T-cell (primary cell): Measurements from ENCODE around the gene PPP1R14D. TPM values are rescaled to one million over a fixed set of nuclear protein-coding genes. Genes with fewer than 3 reads are reported as not detected.

Source experiments
- ATAC-seq, 4 experiments: fragments of 200-7000 bp in 3 of 4; fragments of 150-1000 bp in 1 of 4; cut with Tn5 transposase; replicated peaks in 1 of 4; 1 replicate in 3 of 4; 2 replicates in 1 of 4; pipeline ENCODE4 v1.10.0; 2021; ENCODE audit warnings: moderate library complexity in 3 of 4, mild to moderate bottlenecking in 2 of 4, moderate number of reproducible peaks in 1 of 4
- CTCF ChIA-PET, 2 donors: fragments of 300-600 bp; sonication (Branson Sonifier 250); formaldehyde crosslinking; loops; one replicate each; lab custom pipeline; 2022; ENCODE audit warnings: antibody characterized with exemption in 2 of 2; lab: Charles Lee
- POLR2A ChIA-PET, 2 donors: fragments of 300-600 bp; sonication (Branson Sonifier 250); formaldehyde crosslinking; loops; one replicate each; lab custom pipeline; 2022; ENCODE audit warnings: antibody characterized with exemption in 2 of 2; lab: Charles Lee
- DNase-seq, 35 experiments: peaks; one replicate each; pipeline versions ENCODE4 v3.0.0 to v3.0.0-alpha.2; 2013 to 2023
- H3K27ac ChIP-seq: one replicate; pipeline ENCODE4 v1.5.1; 2013; ENCODE audit warnings: low read length
- H3K27me3 ChIP-seq, 2 experiments: replicated peaks in 1 of 2; 1 replicate in 1 of 2; 2 replicates in 1 of 2; pipeline versions ENCODE4 v1.6.1 to v1.7.0; 2013; ENCODE audit warnings: low read length in 1 of 2, mixed read lengths in 1 of 2; ENCODE audit not compliant: control insufficient read depth in 2 of 2, insufficient read depth in 2 of 2; ENCODE audit errors: extremely low read depth in 1 of 2
- H3K36me3 ChIP-seq, 2 donors: 1 replicate in 1 of 2; 2 replicates in 1 of 2; pipeline versions ENCODE4 v1.6.1 to v1.7.0; 2013; ENCODE audit warnings: low read length in 1 of 2; ENCODE audit not compliant: control insufficient read depth in 2 of 2, insufficient read depth in 1 of 2; ENCODE audit errors: extremely low read depth in 1 of 2
- H3K4me1 ChIP-seq, 2 experiments: 1 replicate in 1 of 2; 2 replicates in 1 of 2; pipeline versions ENCODE4 v1.6.1 to v1.7.0; 2013; ENCODE audit warnings: low read length in 2 of 2, mixed read lengths in 1 of 2; ENCODE audit not compliant: insufficient read depth in 2 of 2, control insufficient read depth in 1 of 2; ENCODE audit errors: extremely low read depth in 1 of 2
- H3K4me3 ChIP-seq, 2 donors: 1 replicate in 1 of 2; 2 replicates in 1 of 2; pipeline versions ENCODE4 v1.5.1 to v1.7.0; 2013; ENCODE audit warnings: mild to moderate bottlenecking in 2 of 2, low read length in 1 of 2, moderate library complexity in 1 of 2; ENCODE audit not compliant: control insufficient read depth in 1 of 2; ENCODE audit errors: extremely low read depth in 1 of 2
- H3K9me3 ChIP-seq: 2 replicates; pipeline ENCODE4 v1.7.0; 2013
- H3K27ac Mint-ChIP-seq, 2 donors: one replicate each; pipeline ENCODE4 v1.8.0; 2020 to 2021; ENCODE audit warnings: mild to moderate bottlenecking in 2 of 2, mixed read lengths in 2 of 2
- H3K27me3 Mint-ChIP-seq, 2 donors: one replicate each; pipeline ENCODE4 v1.8.0; 2021 to 2022; ENCODE audit warnings: mixed read lengths in 2 of 2
- H3K36me3 Mint-ChIP-seq: one replicate; pipeline ENCODE4 v1.8.0; 2021; ENCODE audit warnings: mixed read lengths
- H3K4me1 Mint-ChIP-seq, 3 donors: one replicate each; pipeline ENCODE4 v1.8.0; 2020 to 2022; ENCODE audit warnings: mixed read lengths in 3 of 3, mild to moderate bottlenecking in 1 of 3
- H3K4me3 Mint-ChIP-seq, 3 donors: one replicate each; pipeline ENCODE4 v1.8.0; 2020 to 2022; ENCODE audit warnings: mild to moderate bottlenecking in 3 of 3, mixed read lengths in 3 of 3, moderate library complexity in 3 of 3
- H3K9me3 Mint-ChIP-seq, 3 donors: one replicate each; pipeline ENCODE4 v1.8.0; 2020 to 2022; ENCODE audit warnings: mixed read lengths in 3 of 3
- WGBS: methylation state at CpG from one replicate; pipeline ENCODE4 v1.1.5; 2013; ENCODE audit warnings: missing lambda C conversion rate; ENCODE audit not compliant: insufficient coverage; 5-methylcytosine and 5-hydroxymethylcytosine counted together
- total RNA-seq, 35 experiments: library from RNA in 6 of 35; stranded (reverse) in 6 of 35; fragments of 120-200 nt in 1 of 35; gene quantifications; one replicate each; pipeline versions ENCODE4 v1.2.1 to v1.2.4 and lab custom pipeline; 2013 to 2026

PPP1R14D gene
- total RNA-seq, 5 donors from 2014 or later (not counting 1 experiment from before 2014, with no cell fraction given) = not detected

GRCh38 chr15:40845511-40846284, 17.2 kb upstream of the PPP1R14D start:
- Histone ChIP-seq H3K27ac (no peak overlapping the region), H3K9me3 (no peaks in the 10 kb centered on the region), H3K4me1 (peaks cover 0 to 30% of the 10 kb centered on the region in 2 experiments), H3K4me3 (no peak overlapping the region), H3K27me3 (peaks cover 0 to 29% of the 10 kb centered on the region in 2 experiments), H3K36me3 (no peaks in the 10 kb centered on the region)
- ATAC-seq (no peak), DNase-seq (no peak)
- 90% methylated on average over 5 of the region's 8 CpGs for WGBS
- peaks cover 27 to 33% (median 29%) of the 10 kb centered on the region in 3 donors for H3K4me1 Mint-ChIP-seq
- ChIA-PET POLR2A (no interaction called here), CTCF (no interaction called here)
- H3K9me3 Mint-ChIP-seq = no peaks in the 10 kb centered on the region
- peak overlapping the region; percentile 50 to 83 (median 57) for H3K4me3 Mint-ChIP-seq
- no peaks in the 10 kb centered on the region for H3K36me3 Mint-ChIP-seq
- H3K27ac Mint-ChIP-seq = no peak overlapping the region
- peaks cover 7% of the 10 kb centered on the region in 2 donors for H3K27me3 Mint-ChIP-seq

- H3K36me3 ChIP-seq = no peaks in the 10 kb centered on the region
- ChIA-PET POLR2A (interaction anchor here in 1 of 2 donors (0.6 kb wide), 1 partner anchor 36 kb away, joined by 3 read pairs; no protein-coding TSS in a partner anchor), CTCF (no interaction called here)
- Mint-ChIP-seq H3K27ac (peak overlapping the region in 1 of 2 donors; percentile 44), H3K4me1 (peaks cover 27 to 33% (median 29%) of the 10 kb centered on the region in 3 donors), H3K4me3 (peak overlapping the region; percentile 79 to 83 (median 83)), H3K27me3 (peaks cover 7% of the 10 kb centered on the region in 2 donors), H3K36me3 (no peaks in the 10 kb centered on the region), H3K9me3 (no peaks in the 10 kb centered on the region)
- H3K27me3 ChIP-seq = peaks cover 0 to 29% of the 10 kb centered on the region in 2 experiments
- peaks cover 0 to 30% of the 10 kb centered on the region in 2 experiments for H3K4me1 ChIP-seq
- no peak for DNase-seq
- no peaks in the 10 kb centered on the region for H3K9me3 ChIP-seq
- H3K27ac ChIP-seq = no peak overlapping the region
- H3K4me3 ChIP-seq = peak overlapping the region; percentile 59 to 64
- no peak for ATAC-seq
- WGBS = 83% methylated on average over 2 of the region's 12 CpGs
Measured at GRCh38 chr15:40845036-40845435, 16.5 kb upstream of the PPP1R14D start.

GRCh38 chr15:40844696-40845030, 16.2 kb upstream of the PPP1R14D start:
- WGBS = 2% methylated on average over 13 of the region's 28 CpGs
- H3K9me3 ChIP-seq = no peaks in the 10 kb centered on the region
- POLR2A ChIA-PET = interaction anchor here in 1 of 2 donors (0.6 kb wide), 1 partner anchor 36 kb away, joined by 3 read pairs; no protein-coding TSS in a partner anchor
- peak overlapping the region; percentile 59 to 64 for H3K4me3 ChIP-seq
- Mint-ChIP-seq H3K27me3 (peaks cover 7% of the 10 kb centered on the region in 2 donors), H3K4me1 (peaks cover 27 to 33% (median 29%) of the 10 kb centered on the region in 3 donors), H3K36me3 (no peaks in the 10 kb centered on the region), H3K4me3 (peak overlapping the region; percentile 79 to 83 (median 83)), H3K9me3 (no peaks in the 10 kb centered on the region), H3K27ac (peak overlapping the region in 1 of 2 donors; percentile 44)
- CTCF ChIA-PET = no interaction called here
- no peaks in the 10 kb centered on the region for H3K36me3 ChIP-seq
- ATAC-seq (peak; percentile 62 to 74 (median 68)), DNase-seq (peak in 28 of 35 experiments; percentile 8 to 45 (median 25))
- H3K27ac ChIP-seq = no peak overlapping the region
- H3K4me1 ChIP-seq = peaks cover 0 to 30% of the 10 kb centered on the region in 2 experiments
- peaks cover 0 to 29% of the 10 kb centered on the region in 2 experiments for H3K27me3 ChIP-seq

- Histone ChIP-seq H3K27ac (no peak within 1 kb of the TSS), H3K27me3 (peaks cover 0 to 29% of the 10 kb centered on the region in 2 experiments), H3K4me1 (peaks cover 0 to 30% of the 10 kb centered on the region in 2 experiments), H3K4me3 (peak within 1 kb of the TSS; percentile 59 to 64), H3K9me3 (no peaks in the 10 kb centered on the region), H3K36me3 (no peaks in the 10 kb centered on the region)
- Mint-ChIP-seq H3K4me1 (peaks cover 27 to 33% (median 29%) of the 10 kb centered on the region in 3 donors), H3K9me3 (no peaks in the 10 kb centered on the region), H3K36me3 (no peaks in the 10 kb centered on the region), H3K27me3 (peaks cover 7% of the 10 kb centered on the region in 2 donors), H3K27ac (peak within 1 kb of the TSS; percentile 27 to 44), H3K4me3 (peak within 1 kb of the TSS; percentile 79 to 83 (median 83))
- DNase-seq (peak in 13 of 35 experiments; percentile 3 to 40 (median 20)), ATAC-seq (peak; percentile 69 to 77 (median 73))
- POLR2A ChIA-PET = interaction anchor here in 1 of 2 donors (0.6 kb wide), 1 partner anchor 37 kb away, joined by 3 read pairs; no protein-coding TSS in a partner anchor
- CTCF ChIA-PET = no interaction called here
- under 1% methylated on average over 89 of the region's 89 CpGs for WGBS
Measured at GRCh38 chr15:40843885-40844695, 15.6 kb upstream of the PPP1R14D start, which contains the start of gene SPINT1. TSS of gene SPINT1 (plus strand) at chr15:40844048. CDS start at chr15:40844555, 507 bp downstream.

- 40% methylated on average over 33 of the region's 34 CpGs for WGBS
- H3K4me1 ChIP-seq = peaks cover 0 to 30% of the 10 kb centered on the region in 2 experiments
- ChIA-PET POLR2A (no interaction called here), CTCF (no interaction called here)
- H3K27ac ChIP-seq = no peak overlapping the region
- Mint-ChIP-seq H3K27me3 (peaks cover 7% of the 10 kb centered on the region in 2 donors), H3K4me3 (peak overlapping the region; percentile 72 to 77 (median 77)), H3K9me3 (no peaks in the 10 kb centered on the region), H3K27ac (no peak overlapping the region), H3K36me3 (no peaks in the 10 kb centered on the region), H3K4me1 (peaks cover 27 to 33% (median 29%) of the 10 kb centered on the region in 3 donors)
- H3K4me3 ChIP-seq = no peak overlapping the region
- no peaks in the 10 kb centered on the region for H3K9me3 ChIP-seq
- ATAC-seq (no peak), DNase-seq (no peak)
- peaks cover 0 to 29% of the 10 kb centered on the region in 2 experiments for H3K27me3 ChIP-seq
- no peaks in the 10 kb centered on the region for H3K36me3 ChIP-seq
Measured at GRCh38 chr15:40843261-40843884, 14.9 kb upstream of the PPP1R14D start.
